CD14-positive monocyte (primary cell): Measurements from ENCODE around the gene CALHM4. TPM values are rescaled to one million over a fixed set of nuclear protein-coding genes. Genes with fewer than 3 reads are reported as not detected.

Experiments
- DNase-seq, 3 donors: peaks; one replicate each; pipeline ENCODE4 v3.0.0-alpha.2; 2011 to 2022
- H2AFZ ChIP-seq: 2 replicates; pipeline ENCODE4 v1.6.0; 2012; ENCODE audit warnings: mild to moderate bottlenecking, low read depth, low read length, inconsistent platforms; ENCODE audit not compliant: insufficient read depth, poor library complexity, severe bottlenecking
- H3K27ac ChIP-seq, 2 donors: 1 replicate in 1 of 2; 2 replicates in 1 of 2; pipeline ENCODE4 v1.5.1; 2012 to 2013; ENCODE audit warnings: low read length in 2 of 2, control low read depth in 1 of 2, inconsistent platforms in 1 of 2, low read depth in 1 of 2, mild to moderate bottlenecking in 1 of 2
- H3K27me3 ChIP-seq, 2 donors: one replicate each; pipeline versions ENCODE4 v1.6.0 to v1.6.1; 2011 to 2013; ENCODE audit warnings: low read length in 2 of 2; ENCODE audit not compliant: control insufficient read depth in 2 of 2, insufficient read depth in 2 of 2
- H3K36me3 ChIP-seq, 2 donors: replicated peaks in 1 of 2; 1 replicate in 1 of 2; 2 replicates in 1 of 2; pipeline versions ENCODE4 v1.5.1 to v1.6.1; 2012 to 2013; ENCODE audit warnings: low read length in 2 of 2, control low read depth in 1 of 2, inconsistent platforms in 1 of 2, mild to moderate bottlenecking in 1 of 2; ENCODE audit not compliant: insufficient read depth in 2 of 2, control insufficient read depth in 1 of 2
- H3K4me1 ChIP-seq, 2 donors: 1 replicate in 1 of 2; 2 replicates in 1 of 2; pipeline versions ENCODE4 v1.5.1 to v1.6.1; 2012 to 2013; ENCODE audit warnings: low read length in 2 of 2, control low read depth in 1 of 2, inconsistent platforms in 1 of 2, mild to moderate bottlenecking in 1 of 2, moderate library complexity in 1 of 2; ENCODE audit not compliant: insufficient read depth in 2 of 2, control insufficient read depth in 1 of 2
- H3K4me2 ChIP-seq: replicated peaks from 2 replicates; pipeline ENCODE3; 2012; ENCODE audit warnings: low read length, moderate library complexity, mild to moderate bottlenecking; ENCODE audit not compliant: poor library complexity, severe bottlenecking; ENCODE audit errors: extremely low read depth
- H3K4me3 ChIP-seq, 3 experiments: fragments of 200-600 bp in 1 of 3; sonication (generic) in 1 of 3; replicated peaks in 1 of 3; 1 replicate in 2 of 3; 2 replicates in 1 of 3; pipeline ENCODE4 v1.5.1; 2011 to 2013; ENCODE audit warnings: low read length in 3 of 3, mild to moderate bottlenecking in 3 of 3, control low read depth in 2 of 3, low read depth in 2 of 3, inconsistent platforms in 1 of 3, moderate library complexity in 1 of 3
- H3K79me2 ChIP-seq: 2 replicates; pipeline ENCODE4 v1.6.0; 2012; ENCODE audit warnings: mild to moderate bottlenecking, control low read depth, inconsistent platforms, low read length, moderate library complexity; ENCODE audit not compliant: insufficient read depth
- H3K9ac ChIP-seq: 2 replicates; pipeline ENCODE4 v1.6.0; 2017; ENCODE audit warnings: low read length, mild to moderate bottlenecking; ENCODE audit not compliant: insufficient read depth, poor library complexity, severe bottlenecking
- H3K9me3 ChIP-seq, 2 donors: replicated peaks in 1 of 2; 1 replicate in 1 of 2; 2 replicates in 1 of 2; pipeline versions ENCODE4 v1.5.1 to v1.6.1; 2012 to 2013; ENCODE audit warnings: low read length in 2 of 2, control low read depth in 1 of 2; ENCODE audit not compliant: control insufficient read depth in 1 of 2, insufficient read depth in 1 of 2
- H4K20me1 ChIP-seq: 2 replicates; pipeline ENCODE4 v1.6.0; 2012; ENCODE audit warnings: mild to moderate bottlenecking, low read length, control low read depth, moderate library complexity; ENCODE audit not compliant: insufficient read depth
- H3K27ac Mint-ChIP-seq, 7 donors: one replicate each; pipeline ENCODE4 v1.8.0; 2020; ENCODE audit warnings: mild to moderate bottlenecking in 7 of 7, mixed read lengths in 7 of 7, moderate library complexity in 6 of 7, inconsistent platforms in 2 of 7
- H3K27me3 Mint-ChIP-seq, 3 donors: one replicate each; pipeline ENCODE4 v1.8.0; 2021 to 2022; ENCODE audit warnings: low read depth in 3 of 3, mild to moderate bottlenecking in 3 of 3, mixed read lengths in 3 of 3, moderate library complexity in 3 of 3, inconsistent platforms in 1 of 3
- H3K36me3 Mint-ChIP-seq, 2 donors: one replicate each; pipeline ENCODE4 v1.8.0; 2020; ENCODE audit warnings: mixed read lengths in 2 of 2, inconsistent platforms in 1 of 2, mild to moderate bottlenecking in 1 of 2
- H3K4me1 Mint-ChIP-seq: one replicate; pipeline ENCODE4 v1.8.0; 2020; ENCODE audit warnings: mild to moderate bottlenecking, mixed read lengths
- H3K4me3 Mint-ChIP-seq, 2 donors: one replicate each; pipeline ENCODE4 v1.8.0; 2020; ENCODE audit warnings: mild to moderate bottlenecking in 2 of 2, mixed read lengths in 2 of 2, moderate library complexity in 1 of 2
- H3K9me3 Mint-ChIP-seq, 7 donors: one replicate each; pipeline ENCODE4 v1.8.0; 2020 to 2022; ENCODE audit warnings: mixed read lengths in 7 of 7, mild to moderate bottlenecking in 6 of 7, moderate library complexity in 6 of 7, inconsistent platforms in 2 of 7
- CTCF ChIP-seq: fragments of 200-600 bp; IDR thresholded peaks from one replicate; pipeline ENCODE4 v1.8.0; 2022; ENCODE audit warnings: antibody characterized with exemption, mild to moderate bottlenecking
- WGBS: methylation state at CpG from one replicate; pipeline ENCODE4 v1.1.5; 2013; ENCODE audit warnings: missing lambda C conversion rate; ENCODE audit not compliant: insufficient coverage; 5-methylcytosine and 5-hydroxymethylcytosine counted together
- intact Hi-C, 2 donors: fragments of 100-400 bp; cut with micrococcal nuclease; formaldehyde crosslinking; loops; one replicate each; pipeline versions ENCODE4 v1.15.0 to v1.15.1; 2023
- polyA plus RNA-seq, 3 donors: library from polyadenylated mRNA; depleted of rRNA in 1 of 3; unstranded in 2 of 3; stranded (reverse) in 1 of 3; fragments of 300-500 nt in 2 of 3; fragments of >200 nt in 1 of 3; fragmentation: Illumina TruSeq in 2 of 3; gene quantifications; 1 replicate in 2 of 3; 2 replicates in 1 of 3; pipeline ENCODE4 v1.2.3, GENCODE V29; 2012 to 2021

CALHM4 gene
- polyA plus RNA-seq, 3 donors = not detected

- no peak overlapping the region for H2AFZ ChIP-seq
- DNase-seq = no peak
- Mint-ChIP-seq H3K36me3 (peaks cover 53 to 61% of the 10 kb centered on the region in 2 donors), H3K27me3 (no peaks in the 10 kb centered on the region), H3K27ac (no peak overlapping the region), H3K9me3 (peaks cover 0 to 2% (median 0%) of the 10 kb centered on the region in 7 donors), H3K4me1 (peaks cover 9% of the 10 kb centered on the region), H3K4me3 (no peak overlapping the region)
- no peaks in the 10 kb centered on the region for H3K27me3 ChIP-seq
- no peak for TF ChIP-seq CTCF
- H3K27ac ChIP-seq = no peak overlapping the region
- no peak overlapping the region for H3K9ac ChIP-seq
- intact Hi-C loops = no loop called here
- H4K20me1 ChIP-seq = peaks cover 14% of the 10 kb centered on the region
- peaks cover 66% of the 10 kb centered on the region for H3K79me2 ChIP-seq
- no peaks in the 10 kb centered on the region for H3K9me3 ChIP-seq
- no peaks in the 10 kb centered on the region for H3K4me1 ChIP-seq
- no peak overlapping the region for H3K4me2 ChIP-seq
- H3K4me3 ChIP-seq = no peak overlapping the region
- peaks cover 46 to 74% of the 10 kb centered on the region in 2 donors for H3K36me3 ChIP-seq
These were observed 24.8 kb downstream of the CALHM4 start for GRCh38 chr6:116578335-116578734.

- WGBS = no CpG with 5 or more reads among the region's 1 CpG
- no peak overlapping the region for H3K4me3 ChIP-seq
- no peak for DNase-seq
- H2AFZ ChIP-seq = no peak overlapping the region
- no peak overlapping the region for H3K9ac ChIP-seq
- H3K27ac ChIP-seq = no peak overlapping the region
- H3K4me2 ChIP-seq = no peak overlapping the region
- H4K20me1 ChIP-seq = peaks cover 14% of the 10 kb centered on the region
- no peaks in the 10 kb centered on the region for H3K27me3 ChIP-seq
- H3K27ac Mint-ChIP-seq = peak overlapping the region in 1 of 7 donors; percentile 41
- peaks cover 47 to 82% of the 10 kb centered on the region in 2 donors for H3K36me3 ChIP-seq
- H3K27me3 Mint-ChIP-seq = no peaks in the 10 kb centered on the region
- peaks cover 58% of the 10 kb centered on the region for H3K79me2 ChIP-seq
- no peak for TF ChIP-seq CTCF
- peaks cover 0 to 2% (median 0%) of the 10 kb centered on the region in 7 donors for H3K9me3 Mint-ChIP-seq
- H3K4me1 Mint-ChIP-seq = peaks cover 3% of the 10 kb centered on the region
- H3K4me3 Mint-ChIP-seq = no peak overlapping the region
- H3K4me1 ChIP-seq = no peaks in the 10 kb centered on the region
- intact Hi-C loops = no loop called here
- no peaks in the 10 kb centered on the region for H3K9me3 ChIP-seq
- H3K36me3 Mint-ChIP-seq = peaks cover 55 to 64% of the 10 kb centered on the region in 2 donors
These were observed 25.6 kb downstream of the CALHM4 start for GRCh38 chr6:116579143-116579542.
